Measurements from ENCODE around the gene NCR3LG1. TPM values are rescaled to one million over a fixed set of nuclear protein-coding genes. Genes with fewer than 3 reads are reported as not detected.
A peak's percentile ranks its signal among the peaks of the same experiment; 100 is the strongest.

NCR3LG1 gene
- total RNA-seq, 1 experiment from 2014 or later, result 2.0 TPM

GRCh38 chr11:17353821-17354600 is 2.4 kb downstream of the NCR3LG1 start:
- H3K27ac Mint-ChIP-seq, result no peak overlapping the region

DNA sequence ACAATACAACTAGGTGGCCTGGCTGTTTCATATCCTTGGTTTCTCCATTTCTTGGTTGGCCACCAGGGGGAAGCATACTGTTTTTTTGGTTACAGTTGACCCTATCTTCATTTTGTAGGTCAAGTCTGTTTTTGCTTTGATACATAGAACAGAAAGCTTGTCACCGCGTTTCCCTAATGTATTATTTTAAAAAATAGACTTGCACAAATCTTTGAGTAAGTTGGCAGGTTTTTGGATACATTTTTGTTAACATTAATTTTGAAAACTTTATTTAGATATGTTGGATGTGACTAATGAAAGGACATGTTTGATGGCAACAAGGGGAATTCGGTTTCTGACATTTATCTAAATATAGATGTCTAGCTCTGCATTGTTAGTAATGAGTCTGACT is 3.0 kb downstream of the NCR3LG1 start:
- Mint-ChIP-seq H3K27ac (no peak overlapping the region), H3K4me1 (peaks cover 27% of the 10 kb centered on the region), H3K4me3 (peak overlapping the region; percentile 82), H3K36me3 (peaks cover 7% of the 10 kb centered on the region), H3K27me3 (ENCODE audit: low read depth) (peaks cover 60% of the 10 kb centered on the region), H3K9me3 (peaks cover 19% of the 10 kb centered on the region)
- TF ChIP-seq, protein P1, sequence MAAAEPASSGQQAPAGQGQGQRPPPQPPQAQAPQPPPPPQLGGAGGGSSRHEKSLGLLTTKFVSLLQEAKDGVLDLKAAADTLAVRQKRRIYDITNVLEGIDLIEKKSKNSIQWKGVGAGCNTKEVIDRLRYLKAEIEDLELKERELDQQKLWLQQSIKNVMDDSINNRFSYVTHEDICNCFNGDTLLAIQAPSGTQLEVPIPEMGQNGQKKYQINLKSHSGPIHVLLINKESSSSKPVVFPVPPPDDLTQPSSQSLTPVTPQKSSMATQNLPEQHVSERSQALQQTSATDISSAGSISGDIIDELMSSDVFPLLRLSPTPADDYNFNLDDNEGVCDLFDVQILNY (CRISPR knock-in tag; IDR thresholded peaks at IDR 0.05), result no peak
- TF ChIP-seq, protein P2, sequence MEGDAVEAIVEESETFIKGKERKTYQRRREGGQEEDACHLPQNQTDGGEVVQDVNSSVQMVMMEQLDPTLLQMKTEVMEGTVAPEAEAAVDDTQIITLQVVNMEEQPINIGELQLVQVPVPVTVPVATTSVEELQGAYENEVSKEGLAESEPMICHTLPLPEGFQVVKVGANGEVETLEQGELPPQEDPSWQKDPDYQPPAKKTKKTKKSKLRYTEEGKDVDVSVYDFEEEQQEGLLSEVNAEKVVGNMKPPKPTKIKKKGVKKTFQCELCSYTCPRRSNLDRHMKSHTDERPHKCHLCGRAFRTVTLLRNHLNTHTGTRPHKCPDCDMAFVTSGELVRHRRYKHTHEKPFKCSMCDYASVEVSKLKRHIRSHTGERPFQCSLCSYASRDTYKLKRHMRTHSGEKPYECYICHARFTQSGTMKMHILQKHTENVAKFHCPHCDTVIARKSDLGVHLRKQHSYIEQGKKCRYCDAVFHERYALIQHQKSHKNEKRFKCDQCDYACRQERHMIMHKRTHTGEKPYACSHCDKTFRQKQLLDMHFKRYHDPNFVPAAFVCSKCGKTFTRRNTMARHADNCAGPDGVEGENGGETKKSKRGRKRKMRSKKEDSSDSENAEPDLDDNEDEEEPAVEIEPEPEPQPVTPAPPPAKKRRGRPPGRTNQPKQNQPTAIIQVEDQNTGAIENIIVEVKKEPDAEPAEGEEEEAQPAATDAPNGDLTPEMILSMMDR (IDR thresholded peaks at IDR 0.05), result peak; percentile 47
- CTCF ChIA-PET, result interaction anchor here (0.6 to 3.7 kb wide), 13 partner anchors 12 to 174 kb away, joined by 3 to 41 read pairs (median 4); partner anchors contain the start of gene KCNJ11
- POLR2A ChIA-PET, result no interaction called here
- ATAC-seq (0 out of 2 replicates have a peak, but pooled peaks have one; percentile 11), DNase-seq (ENCODE audit: low spot score) (peak; percentile 67)

More at GRCh38 chr11:17353821-17354600, 2.4 kb downstream of the NCR3LG1 start:
- ATAC-seq, result no peak
- DNase-seq (ENCODE audit: low spot score), result no peak
- ChIA-PET POLR2A (interaction anchor here (0.6 to 0.9 kb wide), 2 partner anchors 80 to 194 kb away, joined by 3 read pairs; no protein-coding TSS in a partner anchor), CTCF (interaction anchor here (0.6 to 3.7 kb wide), 24 partner anchors 11 to 377 kb away, joined by 3 to 41 read pairs (median 4); partner anchors contain the start of genes KCNJ11, OTOG and PIK3C2A)
- Mint-ChIP-seq H3K4me1 (peaks cover 27% of the 10 kb centered on the region), H3K9me3 (peaks cover 15% of the 10 kb centered on the region), H3K36me3 (peaks cover 4% of the 10 kb centered on the region), H3K4me3 (peak overlapping the region; percentile 82), H3K27me3 (ENCODE audit: low read depth) (peaks cover 65% of the 10 kb centered on the region)
- TF ChIP-seq CREM (CRISPR knock-in tag; IDR thresholded peaks at IDR 0.05) (no peak), ZNF512 (CRISPR knock-in tag; IDR thresholded peaks at IDR 0.05; ENCODE audit: borderline replicate concordance) (0 out of 2 replicates have a peak, but pooled peaks have one; percentile 21), AR (CRISPR knock-in tag; IDR thresholded peaks at IDR 0.05) (no peak)

- H3K9me3 Mint-ChIP-seq, result peaks cover 36% of the 10 kb centered on the region
- CTCF ChIA-PET, result interaction anchor here (1.7 to 2.2 kb wide), 2 partner anchors 12 to 161 kb away, joined by 5 to 13 read pairs; no protein-coding TSS in a partner anchor
- no peak overlapping the region for H3K4me3 Mint-ChIP-seq
- H3K4me1 Mint-ChIP-seq, result no peaks in the 10 kb centered on the region
- peaks cover 38% of the 10 kb centered on the region for H3K36me3 Mint-ChIP-seq
- H3K27me3 Mint-ChIP-seq (ENCODE audit: low read depth), result peaks cover 23% of the 10 kb centered on the region
- POLR2A ChIA-PET, result no interaction called here
- H3K27ac Mint-ChIP-seq, result no peak overlapping the region
- DNase-seq (ENCODE audit: low spot score), result no peak
- ATAC-seq, result no peak
- TF ChIP-seq, protein P3, sequence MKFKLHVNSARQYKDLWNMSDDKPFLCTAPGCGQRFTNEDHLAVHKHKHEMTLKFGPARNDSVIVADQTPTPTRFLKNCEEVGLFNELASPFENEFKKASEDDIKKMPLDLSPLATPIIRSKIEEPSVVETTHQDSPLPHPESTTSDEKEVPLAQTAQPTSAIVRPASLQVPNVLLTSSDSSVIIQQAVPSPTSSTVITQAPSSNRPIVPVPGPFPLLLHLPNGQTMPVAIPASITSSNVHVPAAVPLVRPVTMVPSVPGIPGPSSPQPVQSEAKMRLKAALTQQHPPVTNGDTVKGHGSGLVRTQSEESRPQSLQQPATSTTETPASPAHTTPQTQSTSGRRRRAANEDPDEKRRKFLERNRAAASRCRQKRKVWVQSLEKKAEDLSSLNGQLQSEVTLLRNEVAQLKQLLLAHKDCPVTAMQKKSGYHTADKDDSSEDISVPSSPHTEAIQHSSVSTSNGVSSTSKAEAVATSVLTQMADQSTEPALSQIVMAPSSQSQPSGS (CRISPR knock-in tag; IDR thresholded peaks at IDR 0.05; ENCODE audit: borderline replicate concordance, low read depth), result no peak
- TF ChIP-seq, protein P1 (CRISPR knock-in tag; IDR thresholded peaks at IDR 0.05), result no peak
- TF ChIP-seq ATF3 (CRISPR knock-in tag; conservative IDR thresholded peaks at IDR 0.05), result no peak
- TF ChIP-seq, protein P4, sequence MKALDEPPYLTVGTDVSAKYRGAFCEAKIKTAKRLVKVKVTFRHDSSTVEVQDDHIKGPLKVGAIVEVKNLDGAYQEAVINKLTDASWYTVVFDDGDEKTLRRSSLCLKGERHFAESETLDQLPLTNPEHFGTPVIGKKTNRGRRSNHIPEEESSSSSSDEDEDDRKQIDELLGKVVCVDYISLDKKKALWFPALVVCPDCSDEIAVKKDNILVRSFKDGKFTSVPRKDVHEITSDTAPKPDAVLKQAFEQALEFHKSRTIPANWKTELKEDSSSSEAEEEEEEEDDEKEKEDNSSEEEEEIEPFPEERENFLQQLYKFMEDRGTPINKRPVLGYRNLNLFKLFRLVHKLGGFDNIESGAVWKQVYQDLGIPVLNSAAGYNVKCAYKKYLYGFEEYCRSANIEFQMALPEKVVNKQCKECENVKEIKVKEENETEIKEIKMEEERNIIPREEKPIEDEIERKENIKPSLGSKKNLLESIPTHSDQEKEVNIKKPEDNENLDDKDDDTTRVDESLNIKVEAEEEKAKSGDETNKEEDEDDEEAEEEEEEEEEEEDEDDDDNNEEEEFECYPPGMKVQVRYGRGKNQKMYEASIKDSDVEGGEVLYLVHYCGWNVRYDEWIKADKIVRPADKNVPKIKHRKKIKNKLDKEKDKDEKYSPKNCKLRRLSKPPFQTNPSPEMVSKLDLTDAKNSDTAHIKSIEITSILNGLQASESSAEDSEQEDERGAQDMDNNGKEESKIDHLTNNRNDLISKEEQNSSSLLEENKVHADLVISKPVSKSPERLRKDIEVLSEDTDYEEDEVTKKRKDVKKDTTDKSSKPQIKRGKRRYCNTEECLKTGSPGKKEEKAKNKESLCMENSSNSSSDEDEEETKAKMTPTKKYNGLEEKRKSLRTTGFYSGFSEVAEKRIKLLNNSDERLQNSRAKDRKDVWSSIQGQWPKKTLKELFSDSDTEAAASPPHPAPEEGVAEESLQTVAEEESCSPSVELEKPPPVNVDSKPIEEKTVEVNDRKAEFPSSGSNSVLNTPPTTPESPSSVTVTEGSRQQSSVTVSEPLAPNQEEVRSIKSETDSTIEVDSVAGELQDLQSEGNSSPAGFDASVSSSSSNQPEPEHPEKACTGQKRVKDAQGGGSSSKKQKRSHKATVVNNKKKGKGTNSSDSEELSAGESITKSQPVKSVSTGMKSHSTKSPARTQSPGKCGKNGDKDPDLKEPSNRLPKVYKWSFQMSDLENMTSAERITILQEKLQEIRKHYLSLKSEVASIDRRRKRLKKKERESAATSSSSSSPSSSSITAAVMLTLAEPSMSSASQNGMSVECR (CRISPR knock-in tag; IDR thresholded peaks at IDR 0.05; ENCODE audit: borderline replicate concordance), result no peak
- no peak for TF ChIP-seq ZSCAN18 (CRISPR knock-in tag; IDR thresholded peaks at IDR 0.05)
- TF ChIP-seq, protein P5, sequence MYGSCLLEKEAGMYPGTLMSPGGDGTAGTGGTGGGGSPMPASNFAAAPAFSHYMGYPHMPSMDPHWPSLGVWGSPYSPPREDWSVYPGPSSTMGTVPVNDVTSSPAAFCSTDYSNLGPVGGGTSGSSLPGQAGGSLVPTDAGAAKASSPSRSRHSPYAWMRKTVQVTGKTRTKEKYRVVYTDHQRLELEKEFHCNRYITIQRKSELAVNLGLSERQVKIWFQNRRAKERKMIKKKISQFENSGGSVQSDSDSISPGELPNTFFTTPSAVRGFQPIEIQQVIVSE (CRISPR knock-in tag; IDR thresholded peaks at IDR 0.05; ENCODE audit: borderline replicate concordance), result no peak
Measured at GRCh38 chr11:17366495-17366894, 14.9 kb downstream of the NCR3LG1 start.
